H1 (cell line): Measurements from ENCODE around the gene SUOX. TPM values are rescaled to one million over a fixed set of nuclear protein-coding genes. Genes with fewer than 3 reads are reported as not detected.

Source experiments
- BRCA1 ChIP-seq: IDR thresholded peaks from 2 replicates; pipeline ENCODE4 v1.6.1; 2012; ENCODE audit warnings: low read depth, low read length, improper control_type of control experiment
- NANOG ChIP-seq: IDR thresholded peaks from 2 replicates; pipeline ENCODE4 v1.6.1; 2011; ENCODE audit warnings: low read length, low read depth, mild to moderate bottlenecking, inconsistent platforms; ENCODE audit not compliant: insufficient read depth, poor library complexity, severe bottlenecking
- SAP30 ChIP-seq: fragments of 300-600 bp; sonication (generic); IDR thresholded peaks from 2 replicates; pipeline ENCODE4 v1.7.1; 2012; ENCODE audit warnings: low read length, moderate library complexity, mild to moderate bottlenecking, inconsistent platforms; ENCODE audit not compliant: insufficient read depth, insufficient replicate concordance
- TEAD4 ChIP-seq: IDR thresholded peaks from 2 replicates; pipeline ENCODE4 v1.6.1; 2012; ENCODE audit warnings: low read depth, low read length, inconsistent platforms, mixed read lengths
- polyA plus RNA-seq, 7 experiments: library from polyadenylated mRNA; depleted of rRNA in 3 of 7; stranded (reverse) in 5 of 7; unstranded in 2 of 7; fragments of >200 nt in 5 of 7; fragments of 200-250 nt in 2 of 7; gene quantifications; 1 replicate in 5 of 7; 2 replicates in 1 of 7; 4 replicates in 1 of 7; pipeline versions ENCODE4 v1.2.1 to v1.2.3, GENCODE V29; 2011 to 2013; ENCODE audit warnings: missing spikeins in 2 of 7, mixed read lengths in 2 of 7
- total RNA-seq: library from RNA; stranded (reverse); fragmentation: NEBNext Ultra II Directional; extraction: Animal tissue kit (Norgen Biotek cat#: 25700); gene quantifications from 2 replicates; pipeline ENCODE4 v1.2.1, GENCODE V29; 2021

SUOX gene
- total and polyA plus RNA-seq, 2 of the 8 experiments (the other 6 are each of a cell fraction or from before 2014, with no cell fraction given), result 22.5 to 31.3 TPM

DNA sequence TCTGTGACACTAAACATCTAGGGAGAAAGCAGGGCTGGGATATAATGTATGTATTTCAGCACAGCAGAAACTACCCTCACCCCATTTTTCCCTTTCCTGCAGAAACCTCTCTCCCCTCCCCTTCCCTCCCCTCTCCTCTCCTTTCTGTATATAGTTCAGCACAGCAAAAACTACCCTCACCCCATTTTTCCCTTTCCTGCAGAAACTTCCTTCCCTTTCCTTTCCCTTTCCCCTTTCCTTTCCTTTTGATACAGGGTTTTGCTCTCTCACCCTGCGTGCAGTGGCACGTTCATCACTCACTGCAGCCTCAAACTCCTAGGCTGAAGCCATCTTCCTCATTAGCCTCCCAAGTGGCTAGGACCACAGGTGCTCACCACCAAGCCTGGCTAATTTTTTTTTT is 33.3 kb upstream of the SUOX start (continued):
- TF ChIP-seq NANOG (no peak), TEAD4 (no peak), SAP30 (no peak), BRCA1 (no peak)
- TF ChIP-seq, all 59 proteins: peak for 0
